Spleen (tissue), 7 donors: ENCODE data around the gene BOLA2B.

Experiments
- POLR2A ChIP-seq, 3 donors: fragments of 450-650 bp; IDR thresholded peaks; one replicate each; pipeline ENCODE4 v1.5.1; 2017; ENCODE audit warnings: antibody characterized with exemption in 3 of 3, mild to moderate bottlenecking in 1 of 3
- TF ChIP-seq, protein P1 (sequence below), 11 experiments: fragments of 200-600 bp in 7 of 11; fragments of 450-650 bp in 4 of 11; sonication (generic) in 4 of 11; IDR thresholded peaks in 8 of 11; conservative IDR thresholded peaks in 3 of 11; 1 replicate in 7 of 11; 2 replicates in 4 of 11; pipeline versions ENCODE4 v1.4.0 to v1.8.0; 2016 to 2021; ENCODE audit warnings: antibody characterized with exemption in 11 of 11, inconsistent platforms in 4 of 11, mild to moderate bottlenecking in 1 of 11
- donor health status: DM: no; HTN: no; CAD: no; lungs with moderate emphysema.
- donor health status: DM: no; HTN: no; CAD: no.
- donor health status: DM: no; HTN: no; CAD: no.

DNA sequence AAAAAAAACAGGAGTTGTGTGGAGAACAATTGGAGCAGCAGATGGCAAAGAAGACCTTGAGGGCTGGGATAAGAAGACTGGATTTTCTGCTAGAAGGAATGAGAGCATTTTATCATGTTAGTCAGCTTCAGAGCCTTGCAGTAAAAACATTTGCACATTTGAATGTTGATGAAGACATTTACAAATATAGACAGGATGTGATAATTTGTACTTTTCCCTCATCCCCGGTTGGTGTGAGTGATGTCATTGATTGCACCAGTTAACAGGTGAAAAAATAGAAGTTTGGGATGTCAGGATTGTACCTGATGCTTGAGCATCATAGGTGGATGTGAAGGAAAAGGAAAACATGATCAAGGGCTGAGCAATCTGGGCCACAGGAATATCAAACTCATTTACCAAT is 47.8 kb downstream of the BOLA2B start:
- TF ChIP-seq, protein P1, sequence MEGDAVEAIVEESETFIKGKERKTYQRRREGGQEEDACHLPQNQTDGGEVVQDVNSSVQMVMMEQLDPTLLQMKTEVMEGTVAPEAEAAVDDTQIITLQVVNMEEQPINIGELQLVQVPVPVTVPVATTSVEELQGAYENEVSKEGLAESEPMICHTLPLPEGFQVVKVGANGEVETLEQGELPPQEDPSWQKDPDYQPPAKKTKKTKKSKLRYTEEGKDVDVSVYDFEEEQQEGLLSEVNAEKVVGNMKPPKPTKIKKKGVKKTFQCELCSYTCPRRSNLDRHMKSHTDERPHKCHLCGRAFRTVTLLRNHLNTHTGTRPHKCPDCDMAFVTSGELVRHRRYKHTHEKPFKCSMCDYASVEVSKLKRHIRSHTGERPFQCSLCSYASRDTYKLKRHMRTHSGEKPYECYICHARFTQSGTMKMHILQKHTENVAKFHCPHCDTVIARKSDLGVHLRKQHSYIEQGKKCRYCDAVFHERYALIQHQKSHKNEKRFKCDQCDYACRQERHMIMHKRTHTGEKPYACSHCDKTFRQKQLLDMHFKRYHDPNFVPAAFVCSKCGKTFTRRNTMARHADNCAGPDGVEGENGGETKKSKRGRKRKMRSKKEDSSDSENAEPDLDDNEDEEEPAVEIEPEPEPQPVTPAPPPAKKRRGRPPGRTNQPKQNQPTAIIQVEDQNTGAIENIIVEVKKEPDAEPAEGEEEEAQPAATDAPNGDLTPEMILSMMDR (IDR thresholded peaks at IDR 0.05 in 8 of 11, conservative IDR thresholded peaks at IDR 0.05 in 3 of 11), result no peak
- no peak for TF ChIP-seq POLR2A (IDR thresholded peaks at IDR 0.05)
